GM21717 (cell line): Measurements from ENCODE around the gene ZER1.
"Not testable (repeated sequence)": the region's sequence is repeated elsewhere in the genome, so short reads cannot be mapped to it uniquely, and the experiment has no call there.

Experiments
- ATAC-seq: cut with Tn5 transposase; IDR thresholded peaks from one replicate; pipeline ENCODE4 v1.9.1; 2021; ENCODE audit warnings: mild to moderate bottlenecking, moderate library complexity; ENCODE audit not compliant: unreplicated experiment

ZER1 gene

DNA sequence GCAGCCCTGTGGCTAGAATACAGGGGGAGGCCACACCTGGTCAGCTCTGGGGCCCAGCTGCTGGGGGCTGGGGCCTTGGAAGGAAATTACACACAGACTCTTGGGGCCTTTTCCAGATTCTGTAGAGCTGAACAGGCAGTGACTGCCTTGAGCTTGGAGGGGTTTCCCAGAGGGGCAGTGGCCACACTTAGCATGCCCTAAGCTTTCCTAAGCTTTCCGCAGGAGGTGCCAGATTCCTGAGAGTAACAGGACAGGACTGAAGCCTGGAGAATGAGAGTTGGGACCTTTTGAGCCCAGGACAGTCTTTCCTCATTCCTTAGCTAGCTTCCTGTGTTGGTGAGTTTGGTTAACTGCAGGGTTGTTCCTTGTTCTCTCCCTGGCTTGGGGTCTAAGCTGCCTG lies 16.7 kb upstream of the ZER1 start:
- ATAC-seq = no peak

DNA sequence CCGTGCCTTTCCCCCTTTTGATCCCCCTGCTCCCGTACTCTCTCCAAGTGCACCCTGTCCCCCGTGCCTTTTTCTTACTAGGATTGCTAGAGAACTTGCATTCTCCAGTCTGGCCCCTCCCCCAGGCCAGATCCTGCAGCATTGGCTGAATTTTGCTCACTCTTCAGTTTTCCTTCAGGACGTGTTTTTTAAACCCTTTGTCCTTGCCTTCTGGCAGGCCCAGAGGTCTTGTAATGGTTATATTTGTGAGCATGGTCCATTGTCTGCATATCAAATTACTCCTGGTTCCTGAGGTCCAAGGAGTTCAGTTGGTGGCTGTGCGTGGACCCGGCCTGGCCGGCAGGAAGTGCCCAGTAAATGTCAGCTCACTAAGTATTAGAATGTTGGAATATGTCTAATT lies 15.9 kb upstream of the ZER1 start:
- ATAC-seq = no peak

DNA sequence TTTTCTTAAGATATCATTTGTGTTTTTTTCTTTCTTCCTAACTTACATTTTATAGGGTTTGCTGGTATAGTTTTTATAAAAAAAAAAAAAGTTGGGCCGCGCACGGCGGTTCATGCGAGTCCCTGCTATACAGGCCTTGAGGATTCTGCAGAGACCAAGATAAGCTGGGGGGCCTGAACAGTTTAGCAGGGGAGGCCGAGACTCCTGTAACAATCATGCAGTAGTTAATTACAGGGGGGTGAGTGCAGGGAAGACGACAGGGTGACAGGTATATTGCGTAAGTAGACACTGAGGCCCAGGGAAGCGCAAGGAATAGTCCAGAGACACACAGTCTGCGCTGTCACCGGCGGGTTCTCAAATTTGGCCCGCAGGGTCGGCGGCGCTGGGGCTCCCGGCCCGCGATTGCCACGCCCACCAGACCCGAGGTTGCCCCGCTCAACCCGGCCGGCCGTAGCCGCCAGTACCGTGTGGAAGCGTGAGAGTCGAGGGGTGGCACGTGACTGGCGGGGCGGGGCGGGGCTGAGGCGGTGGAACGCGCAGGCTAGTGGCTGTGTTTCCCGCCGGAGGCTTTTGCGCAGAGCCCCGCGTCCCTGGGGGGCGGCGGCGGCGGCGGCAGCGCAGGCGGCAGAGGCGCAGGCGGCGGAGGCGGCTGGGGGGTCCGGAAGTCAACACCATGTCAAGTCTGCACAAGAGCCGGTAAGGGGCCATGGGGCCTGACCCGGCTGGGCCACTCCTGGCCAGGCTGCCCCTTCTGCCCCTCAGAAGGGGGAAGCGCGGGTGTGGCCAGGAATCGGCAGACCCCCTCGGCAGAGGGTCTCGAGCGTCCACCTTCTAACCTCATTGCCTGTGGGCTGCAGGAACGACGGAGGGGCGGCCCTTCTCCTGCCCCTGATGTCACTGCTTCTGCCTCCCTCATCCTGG lies 15.2 kb upstream of the ZER1 start, which contains the start of gene TBC1D13:
Gene TBC1D13 (plus strand): TSS at position 573 of the 921 bp plus-strand sequence. CDS start 101 bp downstream, at position 674.
- peak; percentile 70 for ATAC-seq

DNA sequence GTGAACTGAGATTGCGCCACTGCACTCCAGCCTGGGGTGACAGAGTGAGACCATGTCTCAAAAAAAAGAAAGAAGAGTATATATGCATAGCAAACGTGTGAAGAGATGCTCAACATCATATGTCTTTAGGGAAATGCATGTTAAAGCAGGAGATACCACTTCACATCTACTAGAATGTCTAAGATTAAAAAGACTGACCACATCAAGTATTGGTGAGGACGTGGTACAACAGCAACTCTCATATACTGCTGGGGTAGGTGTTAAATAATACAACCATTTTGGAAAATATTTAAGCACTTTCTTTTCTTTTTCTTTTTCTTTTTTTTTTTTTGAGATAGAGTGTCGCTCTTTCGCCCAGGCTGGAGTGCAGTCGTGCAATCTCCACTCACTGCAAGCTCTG lies 13.7 kb upstream of the ZER1 start:
- ATAC-seq = no peak

DNA sequence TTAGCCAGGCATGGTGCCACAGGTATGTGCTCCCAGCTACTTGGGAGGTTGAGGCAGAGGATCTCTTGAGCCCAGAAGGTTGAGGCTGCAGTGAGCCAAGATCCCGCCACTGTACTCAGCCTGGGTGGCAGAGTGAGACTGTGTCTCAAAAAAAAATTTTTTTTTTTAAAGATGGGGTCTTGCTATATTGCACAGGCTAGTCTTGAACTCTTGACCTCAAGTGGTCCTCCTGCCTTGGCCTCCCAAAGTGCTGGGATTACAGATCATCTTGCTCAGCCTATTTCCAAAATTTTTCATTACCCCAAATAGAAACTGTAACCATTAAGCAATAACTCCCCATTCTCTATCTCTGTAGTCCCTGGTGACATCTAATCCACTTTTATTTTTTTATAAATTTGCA lies 10.9 kb upstream of the ZER1 start:
- no peak for ATAC-seq

DNA sequence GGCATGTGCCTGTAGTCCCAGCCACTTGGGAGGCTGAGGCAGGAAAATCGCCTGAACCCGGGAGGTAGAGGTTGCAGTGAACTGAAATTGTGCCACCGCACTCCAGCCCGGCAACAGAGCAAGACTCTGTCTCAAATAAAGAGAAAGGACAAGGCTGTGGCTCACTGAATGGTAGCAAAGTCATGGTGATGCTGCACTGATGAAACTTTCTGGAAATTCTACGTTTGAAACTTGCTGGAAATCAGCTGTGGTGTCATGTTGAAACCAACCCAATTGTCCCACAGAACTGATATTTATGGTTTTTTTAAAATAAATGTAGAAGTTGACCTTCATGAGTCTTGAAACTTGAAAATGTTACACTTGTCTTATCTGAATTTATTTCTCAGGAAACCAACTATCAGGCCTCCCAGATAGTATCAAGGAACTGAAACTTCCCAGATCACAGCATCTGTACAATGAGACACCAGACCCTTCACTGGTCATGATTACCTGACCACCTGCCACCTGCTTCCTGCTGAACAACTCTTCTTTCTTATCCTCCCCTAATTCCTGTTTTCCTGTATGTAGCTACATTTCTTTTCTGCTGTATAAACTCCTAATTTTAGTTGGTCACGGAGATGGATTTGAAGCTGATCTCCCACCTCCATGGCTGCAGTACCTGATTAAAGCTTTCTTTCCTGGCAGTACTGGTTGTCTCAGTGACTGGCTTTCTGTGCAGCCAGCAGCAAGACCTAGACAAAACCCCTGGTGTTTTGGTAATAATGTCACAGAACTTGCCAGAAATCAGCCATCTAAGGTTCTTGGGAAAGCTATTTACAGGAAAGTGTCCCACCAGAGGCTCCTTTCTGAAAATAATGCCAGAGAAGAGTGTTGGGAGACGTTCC lies 9.7 kb upstream of the ZER1 start:
- ATAC-seq = no peak

DNA sequence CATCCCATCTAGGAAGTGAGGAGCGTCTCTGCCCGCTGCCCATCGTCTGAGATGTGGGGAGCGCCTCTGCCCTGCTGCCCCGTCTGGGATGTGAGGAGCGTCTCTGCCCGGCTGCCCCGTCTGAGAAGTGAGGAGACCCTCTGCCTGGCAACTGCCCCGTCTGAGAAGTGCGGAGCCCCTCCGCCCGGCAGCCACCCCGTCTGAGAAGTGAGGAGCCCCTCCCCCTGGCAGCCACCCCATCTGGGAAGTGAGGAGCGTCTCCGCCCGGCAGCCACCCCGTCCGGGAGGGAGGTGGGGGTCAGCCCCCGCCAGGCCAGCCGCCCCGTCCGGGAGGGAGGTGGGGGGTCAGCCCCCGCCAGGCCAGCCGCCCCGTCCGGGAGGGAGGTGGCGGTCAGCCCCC lies 8.4 kb upstream of the ZER1 start:
- ATAC-seq = not testable (repeated sequence)

DNA sequence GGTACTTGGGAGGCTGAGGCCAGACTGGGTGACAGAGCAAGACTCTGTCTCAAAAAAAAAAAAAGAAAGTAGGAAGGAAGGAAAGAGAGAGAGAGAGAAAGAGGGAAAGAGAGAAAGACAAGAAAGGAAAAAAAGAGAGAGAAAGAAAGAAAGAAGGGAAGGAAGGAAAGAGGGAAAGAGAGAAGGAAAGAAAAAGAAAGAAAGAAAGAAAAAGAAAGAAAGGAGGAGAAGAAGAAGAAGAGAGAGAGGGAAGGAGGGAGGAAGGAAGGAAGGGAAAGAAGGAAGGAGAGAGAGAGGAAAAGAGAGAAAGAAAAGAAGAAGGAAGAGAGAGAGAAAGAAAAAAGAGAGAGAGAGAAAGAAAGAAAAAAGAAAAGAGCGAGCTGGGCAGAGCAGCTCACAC lies 3.1 kb upstream of the ZER1 start:
- no peak for ATAC-seq

DNA sequence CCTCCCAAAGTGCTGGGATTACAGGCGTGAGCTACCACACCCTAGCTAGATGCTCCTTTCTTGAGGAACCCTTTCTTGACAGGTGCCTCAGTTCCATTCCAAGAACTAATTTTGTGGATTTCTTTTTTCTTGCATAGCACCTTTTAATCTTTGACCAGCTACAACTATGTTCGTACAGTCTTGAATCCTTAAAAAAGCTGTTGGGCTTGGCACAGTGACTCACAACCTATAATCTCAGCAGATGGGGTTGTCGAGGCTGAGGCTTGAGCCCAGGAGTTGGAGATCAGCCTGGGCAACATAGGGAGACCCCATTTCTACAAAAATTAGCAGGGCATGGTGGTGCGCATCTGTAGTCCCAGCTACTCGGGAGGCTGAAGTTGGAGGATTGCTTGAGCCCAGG lies 1.3 kb upstream of the ZER1 start:
- no peak for ATAC-seq

DNA sequence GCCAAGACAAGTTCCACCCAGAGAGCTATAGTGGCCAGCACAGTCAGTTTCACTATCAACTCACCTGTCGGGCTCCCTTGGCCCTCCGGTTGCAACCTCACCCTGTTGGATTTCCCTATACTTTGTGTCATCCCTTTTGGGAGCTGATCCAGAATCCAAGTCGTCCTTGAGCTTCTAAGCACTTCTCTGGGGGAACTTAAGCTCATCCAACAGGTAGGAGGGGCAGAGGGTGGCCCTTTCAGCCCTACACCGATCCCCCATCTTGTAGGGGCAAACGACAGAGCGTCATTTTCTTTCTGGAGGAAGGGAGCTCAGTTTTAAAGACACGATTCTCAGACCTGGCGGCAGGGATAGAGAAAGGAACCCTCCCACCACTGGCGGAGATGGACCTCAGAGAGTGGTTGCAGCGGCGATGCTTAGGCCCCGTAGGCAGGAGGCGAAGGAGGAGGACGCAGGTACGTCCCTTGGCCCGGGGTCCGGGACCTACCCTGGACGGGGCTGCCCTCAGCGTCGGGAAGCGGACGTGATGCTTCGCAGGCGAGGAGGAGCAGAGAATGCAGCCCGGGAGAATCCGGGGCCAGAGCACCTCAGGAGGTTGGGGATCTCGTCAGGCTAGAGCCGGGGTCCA lies 519 bp downstream of the ZER1 start:
- ATAC-seq = peak; percentile 35

DNA sequence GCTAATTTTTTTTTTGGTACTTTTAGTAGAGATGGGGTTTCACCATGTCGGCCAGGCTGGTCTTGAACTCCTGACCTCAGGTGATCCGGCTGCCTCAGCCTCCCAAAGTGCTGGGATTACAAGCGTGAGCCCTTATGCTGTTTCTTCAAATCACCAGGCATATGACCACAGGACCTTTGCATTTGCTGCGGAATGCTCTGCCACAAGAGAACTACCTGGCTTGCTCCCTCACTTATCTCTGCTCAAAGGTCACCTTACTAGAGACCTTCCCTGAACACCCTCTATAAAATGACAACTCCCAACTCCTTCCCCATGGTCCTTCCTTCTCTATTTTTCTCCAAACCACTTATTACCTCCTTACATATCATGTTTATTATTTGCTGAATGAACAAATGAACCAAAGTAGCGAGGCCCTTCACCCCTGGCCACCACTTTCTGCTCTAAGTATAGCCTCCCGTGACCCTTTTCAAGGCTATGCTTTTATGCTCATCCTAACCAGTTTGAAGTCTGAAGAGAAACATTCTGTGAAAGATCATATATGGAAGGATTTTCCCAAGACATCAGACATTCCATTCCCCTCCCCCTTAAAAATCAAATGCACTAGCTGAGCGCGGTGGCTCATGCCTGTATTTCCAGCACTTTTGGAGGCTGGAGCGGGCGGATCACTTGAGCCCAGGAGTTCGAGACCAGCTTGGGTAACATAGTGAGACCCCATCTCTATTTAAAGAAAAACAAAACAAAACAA lies 1.3 kb downstream of the ZER1 start:
- ATAC-seq = no peak

DNA sequence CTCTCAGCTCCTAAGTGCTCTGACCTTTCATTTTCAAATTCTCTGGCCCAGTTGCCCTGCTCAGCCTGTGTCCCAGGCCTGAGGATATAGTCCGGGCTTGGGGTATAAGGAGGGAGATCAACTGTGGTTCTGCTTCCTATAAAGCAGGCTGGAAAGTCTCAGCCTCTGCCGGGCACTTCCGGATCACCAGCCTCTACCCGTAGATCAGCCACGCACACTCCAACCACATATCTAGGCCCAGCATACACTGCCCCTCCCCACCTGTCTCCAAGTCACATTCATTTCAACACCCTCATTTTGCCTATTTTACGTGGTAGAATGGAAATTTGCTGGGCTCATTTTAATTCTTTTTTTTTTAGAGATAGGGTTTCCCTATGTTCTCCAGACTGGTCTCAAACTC lies 3.1 kb downstream of the ZER1 start:
- no peak for ATAC-seq

DNA sequence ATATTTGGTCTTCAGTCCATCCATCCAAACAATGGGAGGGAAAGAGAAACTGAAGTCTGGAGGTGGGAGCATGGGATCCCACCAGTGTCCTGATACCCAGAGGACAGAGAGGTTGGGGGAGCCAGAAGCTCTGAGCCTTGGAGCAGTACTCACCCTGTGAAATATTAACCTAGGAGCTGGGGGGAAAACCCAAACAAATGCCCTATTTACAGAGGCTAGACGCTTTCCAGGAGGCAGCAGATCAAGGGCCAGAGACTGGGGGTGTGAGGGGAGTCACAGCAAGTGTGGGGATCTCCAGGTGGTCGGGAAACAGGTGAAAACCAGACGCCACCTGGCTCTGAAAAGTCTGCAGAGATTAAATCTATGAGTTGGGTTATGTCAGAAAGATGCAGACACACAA lies 6.2 kb downstream of the ZER1 start:
- no peak for ATAC-seq

DNA sequence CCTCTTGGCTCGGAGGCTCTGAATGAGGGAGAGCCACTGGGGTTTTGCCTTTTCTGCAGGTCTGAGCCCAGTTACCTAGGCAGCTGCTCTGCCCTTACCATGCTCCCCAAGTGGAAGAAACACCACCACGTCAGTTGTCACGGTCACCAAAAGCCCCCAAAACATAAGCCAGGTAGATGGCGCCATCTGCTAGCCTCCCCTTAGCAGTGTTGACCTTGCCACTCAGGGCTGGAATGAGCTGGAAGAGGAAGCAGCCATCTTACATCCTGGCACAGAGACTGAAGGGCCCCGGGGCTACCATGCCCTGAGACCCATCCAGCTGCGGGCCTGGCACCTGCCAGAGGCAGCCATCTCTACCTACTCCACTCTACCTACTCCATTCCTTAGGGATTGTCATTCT lies 7.4 kb downstream of the ZER1 start:
- no peak for ATAC-seq

DNA sequence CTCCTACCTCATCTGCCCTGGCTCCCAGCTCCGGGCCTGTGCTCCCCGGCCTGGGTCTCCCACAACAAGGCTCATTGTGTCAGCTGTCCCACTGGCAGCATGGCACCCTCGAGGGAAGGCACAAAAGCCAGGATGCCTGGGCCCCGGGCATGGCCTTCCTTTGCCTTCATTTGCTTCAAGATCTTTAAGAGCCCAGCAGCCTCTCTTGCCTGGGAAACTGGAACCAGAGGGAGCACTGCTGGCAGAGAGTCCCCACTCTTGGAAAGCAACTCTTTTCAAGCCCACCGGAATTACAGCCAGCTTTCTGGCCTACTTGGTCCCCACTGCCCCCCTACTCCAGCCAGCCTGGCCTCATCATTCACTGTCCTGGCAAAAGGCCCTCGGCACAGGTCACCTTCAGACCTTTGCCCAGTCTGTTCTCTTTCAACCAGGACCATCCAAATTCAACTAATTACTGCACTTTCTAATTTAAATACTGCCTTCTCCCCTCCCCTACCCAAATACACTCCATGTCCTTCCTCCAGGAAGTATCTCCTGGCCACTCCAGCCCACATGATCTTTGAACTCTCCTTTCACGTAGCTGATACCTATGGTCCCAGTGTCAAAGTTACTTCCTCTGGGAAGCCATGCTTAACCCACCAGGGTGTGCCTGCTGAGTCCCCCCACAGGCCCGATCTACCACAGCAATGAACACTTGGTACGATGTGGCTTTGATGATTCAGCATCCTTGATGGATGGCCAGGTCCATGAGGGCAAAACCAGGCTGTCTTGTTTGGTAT lies 8.9 kb downstream of the ZER1 start:
- ATAC-seq = no peak

DNA sequence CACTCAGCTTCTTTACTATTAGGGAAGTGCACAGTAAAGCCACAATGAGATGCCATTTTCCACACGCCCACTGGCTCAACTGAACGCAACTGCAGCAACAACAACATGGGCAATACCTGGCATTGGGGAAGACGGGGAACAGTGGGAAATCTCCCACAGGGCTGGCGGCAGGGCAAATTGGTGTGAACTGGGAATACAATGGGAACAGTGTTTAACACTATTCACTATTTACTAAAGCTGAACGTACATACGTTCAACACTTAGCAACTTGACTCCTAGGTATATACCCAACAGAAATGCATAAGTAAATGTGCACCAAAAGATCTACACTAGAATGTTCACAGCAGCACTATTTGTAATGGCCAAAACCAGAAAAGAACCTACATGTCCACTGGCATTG lies 14.1 kb downstream of the ZER1 start:
- no peak for ATAC-seq

DNA sequence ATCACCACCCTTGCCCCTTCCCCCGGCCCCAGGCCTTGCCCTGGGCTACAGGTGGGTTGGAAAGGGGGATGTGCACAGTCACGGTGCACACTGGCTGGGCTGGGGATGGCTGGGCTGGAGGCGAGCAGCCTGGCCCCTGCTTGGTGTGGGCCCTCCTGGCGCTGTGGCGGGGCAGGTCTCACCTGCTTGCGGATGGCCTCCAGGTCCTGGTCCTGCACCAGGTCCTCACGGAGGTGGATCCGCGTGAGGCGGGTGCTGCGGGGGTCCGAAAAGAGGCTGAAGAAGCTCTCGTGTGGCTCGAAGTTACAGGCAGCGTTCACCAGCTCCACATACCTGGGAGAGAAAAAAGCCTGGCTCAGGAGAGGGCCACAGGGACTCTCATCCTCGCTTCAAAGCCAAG lies 18.1 kb downstream of the ZER1 start:
- no peak for ATAC-seq

DNA sequence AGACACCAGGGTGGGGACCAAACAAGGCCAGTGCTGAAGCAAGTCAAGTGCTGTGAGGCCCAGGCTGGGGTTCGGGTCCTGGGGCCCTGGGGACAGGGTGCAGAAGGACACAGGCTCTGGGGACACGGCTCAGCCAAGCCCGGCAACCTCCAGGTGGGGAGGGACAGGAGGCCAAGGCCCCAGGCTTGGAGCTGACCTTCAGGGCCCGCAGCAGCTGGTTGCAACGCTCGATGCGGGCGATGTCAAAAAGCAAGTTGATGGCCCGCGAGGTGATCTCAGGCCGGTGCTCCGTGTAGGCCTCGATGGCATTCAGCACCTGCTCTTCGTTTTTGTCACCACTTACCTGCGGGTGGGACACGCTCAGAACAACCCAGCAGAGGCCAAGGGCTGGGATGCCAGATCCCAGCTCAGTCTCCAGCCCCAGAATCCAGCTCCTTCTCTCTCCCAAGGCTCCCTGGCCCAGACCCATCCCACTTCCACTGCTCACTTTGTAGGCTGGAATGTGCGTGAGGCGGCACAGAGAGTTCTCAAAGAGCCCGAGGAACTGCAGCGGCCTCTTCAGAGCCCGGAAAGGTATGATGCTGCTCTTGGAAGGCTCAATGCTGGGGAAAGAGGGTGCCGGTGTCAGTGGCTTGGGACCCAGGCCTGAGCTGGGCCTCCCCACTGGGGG lies 20.7 kb downstream of the ZER1 start:
- no peak for ATAC-seq

DNA sequence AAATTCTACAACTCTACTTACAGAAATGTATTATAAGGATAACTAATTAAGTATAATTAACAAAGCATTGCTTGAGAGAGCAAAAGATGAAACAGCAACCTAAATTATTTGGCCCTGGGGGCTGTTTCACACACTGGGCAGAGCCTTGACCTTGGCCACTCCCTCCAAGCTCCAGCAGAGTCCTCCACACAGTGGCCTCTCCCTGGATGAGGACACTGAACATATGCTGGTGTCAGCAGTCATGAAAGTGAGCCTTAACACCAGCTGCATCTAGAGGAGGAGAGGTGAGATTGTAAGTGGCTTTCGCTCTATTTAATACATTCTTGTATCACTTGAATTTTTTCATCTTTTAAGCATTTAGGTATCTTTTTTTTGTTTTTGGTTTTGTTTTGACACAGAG lies 24.5 kb downstream of the ZER1 start:
- ATAC-seq = no peak
